HFF-Myc (cell line): ENCODE results near the gene DENND5B.
"Not testable (repeated sequence)": the region's sequence is repeated elsewhere in the genome, so short reads cannot be mapped to it uniquely, and the experiment has no call there.

Experiments used
- DNase-seq: peaks from one replicate; pipeline ENCODE4 v3.0.0-alpha.2; 2011; ENCODE audit warnings: low read depth; ENCODE audit errors: extremely low read depth
- H3K4me3 ChIP-seq: replicated peaks from 2 replicates; pipeline ENCODE4 v1.5.1; 2011; ENCODE audit warnings: low read depth, mild to moderate bottlenecking, control low read depth, low read length
- CTCF ChIP-seq: IDR thresholded peaks from 2 replicates; pipeline ENCODE4 v1.5.1; 2012; ENCODE audit warnings: mild to moderate bottlenecking, low read depth, low read length, control low read depth; ENCODE audit errors: missing control alignments

DENND5B gene

GRCh38 chr12:31393004-31393550, 197.9 kb downstream of the DENND5B start:
- no peak for DNase-seq
- H3K4me3 ChIP-seq, result no peak overlapping the region
- TF ChIP-seq CTCF, result no peak

- no peak overlapping the region for H3K4me3 ChIP-seq
- no peak for TF ChIP-seq CTCF
- DNase-seq, result no peak
Measured at GRCh38 chr12:31390991-31391390, 199.9 kb downstream of the DENND5B start.

- no peak for DNase-seq
- no peak overlapping the region for H3K4me3 ChIP-seq
- TF ChIP-seq CTCF, result no peak
Measured at GRCh38 chr12:31388713-31389112, 202.2 kb downstream of the DENND5B start.

- no peak for DNase-seq
- H3K4me3 ChIP-seq, result no peak overlapping the region
- TF ChIP-seq CTCF, result no peak
Measured at GRCh38 chr12:31387466-31387865, 203.5 kb downstream of the DENND5B start.

GRCh38 chr12:31387011-31387410, 203.9 kb downstream of the DENND5B start:
- H3K4me3 ChIP-seq, result no peak overlapping the region
- DNase-seq, result no peak

GRCh38 chr12:31386364-31386777, 204.6 kb downstream of the DENND5B start:
- no peak overlapping the region for H3K4me3 ChIP-seq
- no peak for TF ChIP-seq CTCF
- DNase-seq, result no peak

More at GRCh38 chr12:31387011-31387410, 203.9 kb downstream of the DENND5B start:
- TF ChIP-seq CTCF, result no peak

- DNase-seq, result not testable (repeated sequence)
Measured at GRCh38 chr12:31377210-31377609, 213.7 kb downstream of the DENND5B start.

GRCh38 chr12:31375422-31375821, 215.5 kb downstream of the DENND5B start:
- not testable (repeated sequence) for H3K4me3 ChIP-seq

More at GRCh38 chr12:31377210-31377609, 213.7 kb downstream of the DENND5B start:
- not testable (repeated sequence) for H3K4me3 ChIP-seq

More at GRCh38 chr12:31375422-31375821, 215.5 kb downstream of the DENND5B start:
- not testable (repeated sequence) for DNase-seq
